Rectal smooth muscle tissue (tissue), 1 donor: ENCODE results near the gene UCP3.

Experiments
- H3K27ac ChIP-seq: one replicate; pipeline ENCODE4 v1.7.0; 2013; ENCODE audit warnings: low read depth, low read length, inconsistent platforms
- H3K27me3 ChIP-seq: one replicate; pipeline ENCODE4 v1.7.0; 2013; ENCODE audit warnings: low read length; ENCODE audit not compliant: control insufficient read depth, insufficient read depth
- H3K36me3 ChIP-seq: one replicate; pipeline ENCODE4 v1.7.0; 2013; ENCODE audit warnings: low read length; ENCODE audit not compliant: control insufficient read depth, insufficient read depth
- H3K4me1 ChIP-seq: one replicate; pipeline ENCODE4 v1.7.0; 2013; ENCODE audit warnings: low read length; ENCODE audit not compliant: control insufficient read depth, insufficient read depth
- H3K4me3 ChIP-seq: one replicate; pipeline ENCODE4 v1.7.0; 2013; ENCODE audit warnings: low read length
- H3K9ac ChIP-seq: one replicate; pipeline ENCODE4 v1.7.0; 2013; ENCODE audit warnings: low read length

UCP3 gene

GRCh38 chr11:74014880-74015279, 6.0 kb upstream of the UCP3 start:
- peaks cover 14% of the 10 kb centered on the region for H3K4me1 ChIP-seq
- no peaks in the 10 kb centered on the region for H3K27me3 ChIP-seq
- H3K36me3 ChIP-seq = peaks cover 2% of the 10 kb centered on the region
- H3K9ac ChIP-seq = no peak overlapping the region
- H3K27ac ChIP-seq = no peak overlapping the region
- no peak overlapping the region for H3K4me3 ChIP-seq

- H3K27me3 ChIP-seq = no peaks in the 10 kb centered on the region
- peaks cover 2% of the 10 kb centered on the region for H3K36me3 ChIP-seq
- no peak overlapping the region for H3K9ac ChIP-seq
- no peak overlapping the region for H3K27ac ChIP-seq
- H3K4me3 ChIP-seq = no peak overlapping the region
- H3K4me1 ChIP-seq = peaks cover 2% of the 10 kb centered on the region
These were observed 4.3 kb upstream of the UCP3 start for GRCh38 chr11:74013141-74013540.

- Histone ChIP-seq H3K4me1 (no peaks in the 10 kb centered on the region), H3K9ac (no peak overlapping the region), H3K27ac (no peak overlapping the region), H3K27me3 (no peaks in the 10 kb centered on the region), H3K4me3 (no peak overlapping the region), H3K36me3 (peaks cover 2% of the 10 kb centered on the region)
These were observed 3.4 kb upstream of the UCP3 start for GRCh38 chr11:74012074-74012809.

GRCh38 chr11:74011360-74012073, 2.6 kb upstream of the UCP3 start:
- H3K27me3 ChIP-seq = no peaks in the 10 kb centered on the region
- H3K4me3 ChIP-seq = no peak overlapping the region
- H3K9ac ChIP-seq = no peak overlapping the region
- peaks cover 2% of the 10 kb centered on the region for H3K36me3 ChIP-seq
- no peaks in the 10 kb centered on the region for H3K4me1 ChIP-seq
- no peak overlapping the region for H3K27ac ChIP-seq

- no peak overlapping the region for H3K4me3 ChIP-seq
- peaks cover 2% of the 10 kb centered on the region for H3K36me3 ChIP-seq
- no peaks in the 10 kb centered on the region for H3K4me1 ChIP-seq
- no peak overlapping the region for H3K9ac ChIP-seq
- no peak overlapping the region for H3K27ac ChIP-seq
- no peaks in the 10 kb centered on the region for H3K27me3 ChIP-seq
These were observed 1.7 kb upstream of the UCP3 start for GRCh38 chr11:74010306-74011300.

- Histone ChIP-seq H3K4me3 (no peak overlapping the region), H3K27me3 (no peaks in the 10 kb centered on the region), H3K27ac (no peak overlapping the region), H3K9ac (no peak overlapping the region), H3K4me1 (no peaks in the 10 kb centered on the region), H3K36me3 (peaks cover 2% of the 10 kb centered on the region)
These were observed 905 bp upstream of the UCP3 start for GRCh38 chr11:74009675-74010305.

- peaks cover 2% of the 10 kb centered on the region for H3K36me3 ChIP-seq
- H3K4me1 ChIP-seq = no peaks in the 10 kb centered on the region
- no peak overlapping the region for H3K4me3 ChIP-seq
- no peaks in the 10 kb centered on the region for H3K27me3 ChIP-seq
- H3K9ac ChIP-seq = no peak overlapping the region
- H3K27ac ChIP-seq = no peak overlapping the region
These were observed 304 bp upstream of the UCP3 start for GRCh38 chr11:74009230-74009547.

- H3K27ac ChIP-seq = no peak overlapping the region
- no peak overlapping the region for H3K4me3 ChIP-seq
- no peaks in the 10 kb centered on the region for H3K27me3 ChIP-seq
- H3K36me3 ChIP-seq = peaks cover 5% of the 10 kb centered on the region
- no peaks in the 10 kb centered on the region for H3K4me1 ChIP-seq
- no peak overlapping the region for H3K9ac ChIP-seq
These were observed 1.1 kb downstream of the UCP3 start for GRCh38 chr11:74007691-74008372.

GRCh38 chr11:74006743-74007304, 2.1 kb downstream of the UCP3 start:
- Histone ChIP-seq H3K4me1 (no peaks in the 10 kb centered on the region), H3K36me3 (peaks cover 5% of the 10 kb centered on the region), H3K27me3 (no peaks in the 10 kb centered on the region), H3K9ac (no peak overlapping the region), H3K4me3 (no peak overlapping the region), H3K27ac (no peak overlapping the region)

- Histone ChIP-seq H3K4me1 (no peaks in the 10 kb centered on the region), H3K9ac (no peak overlapping the region), H3K27ac (no peak overlapping the region), H3K36me3 (peaks cover 3% of the 10 kb centered on the region), H3K4me3 (no peak overlapping the region), H3K27me3 (no peaks in the 10 kb centered on the region)
These were observed 3.0 kb downstream of the UCP3 start for GRCh38 chr11:74005721-74006517.
